GM23338 (cell line): ENCODE data around the gene AK9. TPM values are rescaled to one million over a fixed set of nuclear protein-coding genes. Genes with fewer than 3 reads are reported as not detected.
"Not testable (repeated sequence)": the region's sequence is repeated elsewhere in the genome, so short reads cannot be mapped to it uniquely, and the experiment has no call there.

Source experiments
- ATAC-seq: fragments of 200-7000 bp; cut with Tn5 transposase; 3 replicates; pipeline ENCODE4 v1.9.1; 2020
- DNase-seq: peaks from one replicate; pipeline ENCODE4 v3.0.0-alpha.2; 2015; ENCODE audit warnings: low spot score
- H2AFZ ChIP-seq: fragments of 200-600 bp; sonication (generic); 2 replicates; pipeline ENCODE4 v1.8.0; 2016; ENCODE audit warnings: antibody characterized with exemption, mild to moderate bottlenecking, moderate library complexity
- H3F3A ChIP-seq: fragments of 200-600 bp; sonication (generic); replicated peaks from 2 replicates; pipeline ENCODE4 v1.8.0; 2017; ENCODE audit warnings: antibody characterized with exemption, mixed run types, low read depth
- H3K27ac ChIP-seq: fragments of 200-600 bp; sonication (generic); 2 replicates; pipeline ENCODE4 v1.6.1; 2016; ENCODE audit warnings: low read depth
- H3K27me3 ChIP-seq: fragments of 200-600 bp; sonication (generic); 2 replicates; pipeline ENCODE4 v1.8.0; 2016; ENCODE audit warnings: mild to moderate bottlenecking, mixed run types, moderate library complexity; ENCODE audit not compliant: insufficient read depth
- H3K36me3 ChIP-seq: fragments of 200-600 bp; sonication (generic); 2 replicates; pipeline ENCODE4 v1.8.0; 2016; ENCODE audit warnings: mild to moderate bottlenecking; ENCODE audit not compliant: insufficient read depth
- H3K4me1 ChIP-seq: fragments of 200-600 bp; sonication (generic); 2 replicates; pipeline ENCODE4 v1.8.0; 2016; ENCODE audit warnings: mild to moderate bottlenecking, moderate library complexity; ENCODE audit not compliant: insufficient read depth
- H3K4me2 ChIP-seq: fragments of 200-600 bp; sonication (generic); 2 replicates; pipeline ENCODE4 v1.7.1; 2017; ENCODE audit warnings: mixed run types
- H3K4me3 ChIP-seq: fragments of 200-600 bp; sonication (generic); 2 replicates; pipeline ENCODE4 v1.6.1; 2016; ENCODE audit warnings: mixed run types
- H3K79me2 ChIP-seq: fragments of 200-600 bp; sonication (generic); replicated peaks from 2 replicates; pipeline ENCODE4 v1.8.0; 2017; ENCODE audit warnings: mild to moderate bottlenecking; ENCODE audit not compliant: insufficient read depth
- H3K9me2 ChIP-seq: fragments of 200-600 bp; sonication (generic); 2 replicates; pipeline ENCODE4 v1.8.0; 2017; ENCODE audit not compliant: insufficient read depth
- H4K20me1 ChIP-seq: fragments of 200-600 bp; sonication (generic); replicated peaks from 2 replicates; pipeline ENCODE4 v1.8.0; 2017; ENCODE audit warnings: mild to moderate bottlenecking; ENCODE audit not compliant: insufficient read depth
- H3K27ac Mint-ChIP-seq: 2 replicates; pipeline ENCODE4 v1.8.0; 2020; ENCODE audit warnings: inconsistent platforms, mild to moderate bottlenecking, moderate library complexity, mixed read lengths
- H3K27me3 Mint-ChIP-seq: 3 replicates; pipeline ENCODE4 v1.8.0; 2022; ENCODE audit warnings: low read depth, mild to moderate bottlenecking, moderate library complexity, mixed read lengths, inconsistent platforms; ENCODE audit not compliant: insufficient read depth, poor library complexity
- H3K36me3 Mint-ChIP-seq: 3 replicates; pipeline ENCODE4 v1.8.0; 2021; ENCODE audit warnings: low read depth, mild to moderate bottlenecking, inconsistent platforms, moderate library complexity, mixed read lengths
- H3K4me1 Mint-ChIP-seq: 3 replicates; pipeline ENCODE4 v1.8.0; 2020; ENCODE audit warnings: mild to moderate bottlenecking, inconsistent platforms, mixed read lengths
- H3K4me3 Mint-ChIP-seq: 3 replicates; pipeline ENCODE4 v1.8.0; 2021; ENCODE audit warnings: moderate library complexity, mild to moderate bottlenecking, inconsistent platforms, mixed read lengths
- H3K9me3 Mint-ChIP-seq: 3 replicates; pipeline ENCODE4 v1.8.0; 2020; ENCODE audit warnings: moderate library complexity, mild to moderate bottlenecking, inconsistent platforms, mixed read lengths
- CREB1 ChIP-seq: fragments of 250-450 bp; sonication (Bioruptor Pico); IDR thresholded peaks from 2 replicates; pipeline ENCODE4 v1.5.0; 2020; ENCODE audit warnings: low read depth, mild to moderate bottlenecking, moderate library complexity
- EZH2 ChIP-seq: fragments of 200-600 bp; sonication (generic); IDR thresholded peaks from one replicate; pipeline ENCODE4 v1.8.0; 2017; ENCODE audit warnings: antibody characterized with exemption, mild to moderate bottlenecking, low read depth; ENCODE audit not compliant: unreplicated experiment
- EZH2phosphoT487 ChIP-seq: fragments of 200-600 bp; sonication (generic); IDR thresholded peaks from one replicate; pipeline ENCODE4 v1.8.1; 2018; ENCODE audit warnings: antibody characterized with exemption; ENCODE audit not compliant: unreplicated experiment
- JUNB ChIP-seq: IDR thresholded peaks from one replicate; pipeline ENCODE4 v1.6.1; 2016; ENCODE audit warnings: antibody characterized with exemption; ENCODE audit not compliant: unreplicated experiment
- NANOG ChIP-seq: IDR thresholded peaks from 2 replicates; pipeline ENCODE4 v1.6.1; 2016; ENCODE audit warnings: antibody characterized with exemption, borderline replicate concordance
- POLR2AphosphoS5 ChIP-seq: IDR thresholded peaks from 2 replicates; pipeline ENCODE4 v1.6.1; 2016; ENCODE audit warnings: antibody characterized with exemption, low read depth
- REST ChIP-seq: IDR thresholded peaks from one replicate; pipeline ENCODE4 v1.6.1; 2018; ENCODE audit warnings: antibody characterized with exemption; ENCODE audit not compliant: unreplicated experiment
- STAT1 ChIP-seq: IDR thresholded peaks from one replicate; pipeline ENCODE4 v1.6.1; 2016; ENCODE audit warnings: antibody characterized with exemption; ENCODE audit not compliant: unreplicated experiment
- ZNF114 ChIP-seq: fragments of 250-450 bp; sonication (Bioruptor Pico); IDR thresholded peaks from 2 replicates; pipeline ENCODE4 v1.5.0; 2020; ENCODE audit warnings: mild to moderate bottlenecking, moderate library complexity
- ZNF331 ChIP-seq: fragments of 250-450 bp; sonication (Bioruptor Pico); IDR thresholded peaks from 2 replicates; pipeline ENCODE4 v1.5.0; 2020; ENCODE audit warnings: low read depth, mild to moderate bottlenecking, moderate library complexity
- ZNF462 ChIP-seq: fragments of 250-450 bp; sonication (Bioruptor Pico); IDR thresholded peaks from 2 replicates; pipeline ENCODE4 v1.5.0; 2020; ENCODE audit warnings: mild to moderate bottlenecking, moderate library complexity
- polyA plus RNA-seq: library from polyadenylated mRNA; unstranded; fragments of >200 nt; fragmentation: Nextera tagmentation; extraction: Ambion mirVana; gene quantifications from 2 replicates; pipeline ENCODE4 v1.2.1, GENCODE V29; 2016
- total RNA-seq: library from RNA; depleted of rRNA; stranded (reverse); fragments of >200 nt; shearing (Covaris generic); gene quantifications from 2 replicates; pipeline ENCODE4 v1.2.3, GENCODE V29; 2014

AK9 gene
- total and polyA plus RNA-seq, 2 experiments from 2014 or later, result 2.0 to 6.4 TPM

- TF ChIP-seq ZNF331 (no peak), EZH2 (no peak), POLR2AphosphoS5 (no peak), JUNB (no peak)
Measured at GRCh38 chr6:109713097-109713496, 22.1 kb upstream of the AK9 start (continued).

- H3F3A ChIP-seq, DNase-seq, H3K4me3 Mint-ChIP-seq, H3K4me1 ChIP-seq, H3K4me3 ChIP-seq, H3K9me2 ChIP-seq, H4K20me1 ChIP-seq, H3K36me3 ChIP-seq, H3K9me3 Mint-ChIP-seq, H2AFZ ChIP-seq, H3K27me3 Mint-ChIP-seq, ATAC-seq, H3K27ac Mint-ChIP-seq, H3K27me3 ChIP-seq, H3K4me2 ChIP-seq, H3K27ac ChIP-seq: not testable (repeated sequence)
- peaks cover 59% of the 10 kb centered on the region for H3K79me2 ChIP-seq
- Mint-ChIP-seq H3K36me3 (peaks cover 16% of the 10 kb centered on the region), H3K4me1 (peaks cover 20% of the 10 kb centered on the region)
Measured at GRCh38 chr6:109708099-109708498, 17.1 kb upstream of the AK9 start.

DNA sequence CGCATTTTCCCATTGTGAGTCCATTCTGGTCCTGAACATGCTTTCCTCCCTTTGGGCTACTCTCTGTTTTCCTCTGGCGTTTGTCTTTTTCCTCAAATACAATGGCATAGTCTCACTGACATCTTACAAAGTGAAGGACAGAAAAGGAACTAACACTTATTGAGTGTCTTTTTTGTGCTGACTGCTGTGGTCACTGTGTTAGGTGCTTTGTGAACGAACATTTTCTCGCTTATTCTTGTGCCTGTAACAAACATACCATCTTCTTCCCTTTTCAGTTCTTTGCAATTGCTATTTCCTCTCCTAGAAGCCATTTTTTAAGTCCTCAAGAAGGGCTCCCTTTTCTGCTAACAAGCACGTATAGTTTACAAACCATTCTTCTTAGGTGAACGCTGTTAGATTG lies 15.5 kb upstream of the AK9 start:
- no peak for ATAC-seq
- no peaks in the 10 kb centered on the region for H3F3A ChIP-seq
- peaks cover 31% of the 10 kb centered on the region for H3K4me1 Mint-ChIP-seq
- TF ChIP-seq ZNF331 (no peak), ZNF114 (CRISPR knock-in tag) (no peak), POLR2AphosphoS5 (no peak), NANOG (no peak), CREB1 (no peak), EZH2phosphoT487 (no peak), ZNF462 (CRISPR knock-in tag) (no peak), EZH2 (no peak), JUNB (no peak), REST (no peak), STAT1 (no peak)

More for the DNA sequence above, 15.5 kb upstream of the AK9 start:
- Histone ChIP-seq H3K9me2 (no peaks in the 10 kb centered on the region), H3K79me2 (peaks cover 45% of the 10 kb centered on the region), H3K27me3 (no peaks in the 10 kb centered on the region), H3K4me1 (peaks cover 24% of the 10 kb centered on the region), H4K20me1 (no peaks in the 10 kb centered on the region), H3K27ac (no peak overlapping the region), H3K4me2 (no peak overlapping the region), H3K36me3 (no peaks in the 10 kb centered on the region), H3K4me3 (no peak overlapping the region), H2AFZ (no peak overlapping the region)
- Mint-ChIP-seq H3K36me3 (peaks cover 16% of the 10 kb centered on the region), H3K27me3 (no peaks in the 10 kb centered on the region), H3K4me3 (no peak overlapping the region), H3K9me3 (peaks cover 10% of the 10 kb centered on the region; the same call in 2 of the 3 replicates), H3K27ac (no peak overlapping the region)
- no peak for DNase-seq
